Measurements from ENCODE around the gene COX6A2. TPM values are rescaled to one million over a fixed set of nuclear protein-coding genes. Genes with fewer than 3 reads are reported as not detected.

COX6A2 gene
- total RNA-seq, 2 donors from 2014 or later = not detected

GRCh38 chr16:31435341-31436220 lies 7.4 kb upstream of the COX6A2 start:
- no peak for ATAC-seq (ENCODE audit: insufficient number of reproducible peaks, low FRiP score, low read depth)

GRCh38 chr16:31430380-31431052 lies 2.4 kb upstream of the COX6A2 start:
- H3K36me3 ChIP-seq = no peaks in the 10 kb centered on the region
- no peaks in the 10 kb centered on the region for H3K9me3 ChIP-seq
- no peak for DNase-seq (ENCODE audit: low spot score)
- H3K4me3 ChIP-seq = no peak overlapping the region
- no peak for ATAC-seq (ENCODE audit: insufficient number of reproducible peaks, low FRiP score, low read depth)
- H3K27ac ChIP-seq = no peak overlapping the region
- peaks cover 0 to 10% of the 10 kb centered on the region in 2 donors for H3K4me1 ChIP-seq (ENCODE audit: control insufficient read depth in 1 of 2, low read depth in 2 of 2)
- no peak for TF ChIP-seq CTCF (IDR thresholded peaks at IDR 0.05)
- no peaks in the 10 kb centered on the region for H3K27me3 ChIP-seq (replicated peaks; ENCODE audit: insufficient read depth)

More at GRCh38 chr16:31435341-31436220, 7.4 kb upstream of the COX6A2 start:
- Histone ChIP-seq H3K9me3 (no peaks in the 10 kb centered on the region), H3K27me3 (replicated peaks; ENCODE audit: insufficient read depth) (no peaks in the 10 kb centered on the region), H3K4me3 (no peak overlapping the region), H3K4me1 (ENCODE audit: control insufficient read depth in 1 of 2, low read depth in 2 of 2) (no peaks in the 10 kb centered on the region), H3K36me3 (no peaks in the 10 kb centered on the region), H3K27ac (no peak overlapping the region)
- TF ChIP-seq CTCF (IDR thresholded peaks at IDR 0.05) = no peak
- no peak for DNase-seq (ENCODE audit: low spot score)

- no peak for TF ChIP-seq CTCF (IDR thresholded peaks at IDR 0.05)
- ATAC-seq (ENCODE audit: insufficient number of reproducible peaks, low FRiP score, low read depth) = no peak
Measured at GRCh38 chr16:31429796-31430195, 1.6 kb upstream of the COX6A2 start.

GRCh38 chr16:31429314-31429713 lies 1.2 kb upstream of the COX6A2 start:
- H3K36me3 ChIP-seq = no peaks in the 10 kb centered on the region
- no peaks in the 10 kb centered on the region for H3K27me3 ChIP-seq (replicated peaks; ENCODE audit: insufficient read depth)
- H3K27ac ChIP-seq = no peak overlapping the region
- DNase-seq (ENCODE audit: low spot score) = no peak
- no peak for ATAC-seq (ENCODE audit: insufficient number of reproducible peaks, low FRiP score, low read depth)
- H3K9me3 ChIP-seq = no peaks in the 10 kb centered on the region
- no peak overlapping the region for H3K4me3 ChIP-seq
- H3K4me1 ChIP-seq (ENCODE audit: control insufficient read depth in 1 of 2, low read depth in 2 of 2) = peaks cover 0 to 10% of the 10 kb centered on the region in 2 donors
- no peak for TF ChIP-seq CTCF (IDR thresholded peaks at IDR 0.05)

More at GRCh38 chr16:31429796-31430195, 1.6 kb upstream of the COX6A2 start:
- no peaks in the 10 kb centered on the region for H3K36me3 ChIP-seq
- DNase-seq (ENCODE audit: low spot score) = no peak
- no peaks in the 10 kb centered on the region for H3K27me3 ChIP-seq (replicated peaks; ENCODE audit: insufficient read depth)
- H3K9me3 ChIP-seq = no peaks in the 10 kb centered on the region
- no peak overlapping the region for H3K4me3 ChIP-seq
- no peak overlapping the region for H3K27ac ChIP-seq
- peaks cover 0 to 10% of the 10 kb centered on the region in 2 donors for H3K4me1 ChIP-seq (ENCODE audit: control insufficient read depth in 1 of 2, low read depth in 2 of 2)

- no peaks in the 10 kb centered on the region for H3K9me3 ChIP-seq
- TF ChIP-seq CTCF (IDR thresholded peaks at IDR 0.05) = no peak
- ATAC-seq (ENCODE audit: insufficient number of reproducible peaks, low FRiP score, low read depth) = no peak
Measured at GRCh38 chr16:31428638-31429247, 583 bp upstream of the COX6A2 start.

More at GRCh38 chr16:31428638-31429247, 583 bp upstream of the COX6A2 start:
- DNase-seq (ENCODE audit: low spot score) = no peak
- H3K4me1 ChIP-seq (ENCODE audit: control insufficient read depth in 1 of 2, low read depth in 2 of 2) = peaks cover 0 to 10% of the 10 kb centered on the region in 2 donors
- no peak overlapping the region for H3K27ac ChIP-seq
- no peak overlapping the region for H3K4me3 ChIP-seq
- H3K36me3 ChIP-seq = no peaks in the 10 kb centered on the region
- no peaks in the 10 kb centered on the region for H3K27me3 ChIP-seq (replicated peaks; ENCODE audit: insufficient read depth)
